Activated B cell treated with CpG ODN at 0.5 μM for 24 hours (primary cell): ENCODE measurements around the gene BPIFB2. TPM values are rescaled to one million over a fixed set of nuclear protein-coding genes. Genes with fewer than 3 reads are reported as not detected.

ENCODE experiments used
- ATAC-seq: fragments of 200-7000 bp; cut with Tn5 transposase; one replicate; pipeline ENCODE4 v1.10.0; 2021; ENCODE audit warnings: low read depth, mild to moderate bottlenecking, moderate library complexity
- CTCF ChIA-PET: fragments of 350-600 bp; sonication (Branson Sonifier 250); formaldehyde crosslinking; loops from one replicate; lab custom pipeline; 2021; ENCODE audit warnings: antibody characterized with exemption; lab: Charles Lee
- POLR2A ChIA-PET: fragments of 350-600 bp; sonication (Branson Sonifier 250); formaldehyde crosslinking; loops from one replicate; lab custom pipeline; 2021; ENCODE audit warnings: antibody characterized with exemption; lab: Charles Lee
- DNase-seq: peaks from one replicate; pipeline ENCODE4 v3.0.0; 2022
- H3K27ac Mint-ChIP-seq: one replicate; pipeline ENCODE4 v1.8.0; 2020; ENCODE audit warnings: mixed read lengths
- H3K27me3 Mint-ChIP-seq: one replicate; pipeline ENCODE4 v1.8.0; 2021; ENCODE audit warnings: mixed read lengths
- H3K36me3 Mint-ChIP-seq: one replicate; pipeline ENCODE4 v1.8.0; 2021; ENCODE audit warnings: low read depth, mixed read lengths
- H3K4me1 Mint-ChIP-seq: one replicate; pipeline ENCODE4 v1.8.0; 2021; ENCODE audit warnings: mixed read lengths
- H3K4me3 Mint-ChIP-seq: one replicate; pipeline ENCODE4 v1.8.0; 2020; ENCODE audit warnings: mild to moderate bottlenecking, mixed read lengths
- H3K9me3 Mint-ChIP-seq: one replicate; pipeline ENCODE4 v1.8.0; 2020; ENCODE audit warnings: mixed read lengths
- intact Hi-C: fragments of 100-400 bp; cut with micrococcal nuclease; formaldehyde crosslinking; loops from one replicate; pipeline ENCODE4 v1.15.1; 2024
- total RNA-seq: library from RNA; stranded (reverse); gene quantifications from 2 replicates; pipeline ENCODE4 v1.2.3, GENCODE V29; 2022
- TF ChIP-seq, protein P1 (sequence below): fragments of 200-600 bp; IDR thresholded peaks from one replicate; pipeline ENCODE4 v1.8.0; 2022; ENCODE audit warnings: antibody characterized with exemption, mild to moderate bottlenecking

Gene BPIFB2
- total RNA-seq, 1 donor from 2014 or later, result not detected

- no peak for ATAC-seq
- TF ChIP-seq, protein P1, sequence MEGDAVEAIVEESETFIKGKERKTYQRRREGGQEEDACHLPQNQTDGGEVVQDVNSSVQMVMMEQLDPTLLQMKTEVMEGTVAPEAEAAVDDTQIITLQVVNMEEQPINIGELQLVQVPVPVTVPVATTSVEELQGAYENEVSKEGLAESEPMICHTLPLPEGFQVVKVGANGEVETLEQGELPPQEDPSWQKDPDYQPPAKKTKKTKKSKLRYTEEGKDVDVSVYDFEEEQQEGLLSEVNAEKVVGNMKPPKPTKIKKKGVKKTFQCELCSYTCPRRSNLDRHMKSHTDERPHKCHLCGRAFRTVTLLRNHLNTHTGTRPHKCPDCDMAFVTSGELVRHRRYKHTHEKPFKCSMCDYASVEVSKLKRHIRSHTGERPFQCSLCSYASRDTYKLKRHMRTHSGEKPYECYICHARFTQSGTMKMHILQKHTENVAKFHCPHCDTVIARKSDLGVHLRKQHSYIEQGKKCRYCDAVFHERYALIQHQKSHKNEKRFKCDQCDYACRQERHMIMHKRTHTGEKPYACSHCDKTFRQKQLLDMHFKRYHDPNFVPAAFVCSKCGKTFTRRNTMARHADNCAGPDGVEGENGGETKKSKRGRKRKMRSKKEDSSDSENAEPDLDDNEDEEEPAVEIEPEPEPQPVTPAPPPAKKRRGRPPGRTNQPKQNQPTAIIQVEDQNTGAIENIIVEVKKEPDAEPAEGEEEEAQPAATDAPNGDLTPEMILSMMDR, result no peak
- Mint-ChIP-seq H3K27me3 (no peaks in the 10 kb centered on the region), H3K27ac (no peak overlapping the region), H3K9me3 (no peaks in the 10 kb centered on the region), H3K36me3 (no peaks in the 10 kb centered on the region), H3K4me1 (no peaks in the 10 kb centered on the region), H3K4me3 (no peak overlapping the region)
- ChIA-PET CTCF (no interaction called here), POLR2A (no interaction called here)
- no peak for DNase-seq
- intact Hi-C loops, result no loop called here
Observed at GRCh38 chr20:33059741-33060390, 52.4 kb downstream of the BPIFB2 start.

DNA sequence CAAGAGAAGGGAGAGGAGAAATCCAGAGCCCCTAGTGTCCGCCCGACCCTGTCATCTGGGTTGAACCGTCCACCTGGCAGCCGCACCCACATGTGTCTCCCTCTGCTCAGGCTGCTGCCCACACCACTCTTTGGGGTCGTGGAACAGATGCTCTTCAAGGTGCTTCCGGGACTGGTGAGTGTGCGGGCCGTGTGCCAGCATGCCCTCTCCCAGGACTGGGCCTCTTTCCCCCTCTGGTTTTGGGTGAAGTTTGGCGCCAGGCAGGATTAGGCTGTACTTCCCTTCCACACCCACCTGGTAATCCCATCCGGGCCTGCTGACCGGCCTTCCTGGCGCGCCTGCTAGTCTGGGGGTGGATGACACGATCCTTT lies 54.1 kb downstream of the BPIFB2 start:
- CTCF ChIA-PET, result no interaction called here
- H3K36me3 Mint-ChIP-seq, result no peaks in the 10 kb centered on the region
- no peaks in the 10 kb centered on the region for H3K27me3 Mint-ChIP-seq
- no peaks in the 10 kb centered on the region for H3K4me1 Mint-ChIP-seq
- no peak overlapping the region for H3K27ac Mint-ChIP-seq
- H3K9me3 Mint-ChIP-seq, result no peaks in the 10 kb centered on the region
- TF ChIP-seq, protein P1, result no peak
- ATAC-seq, result no peak
- POLR2A ChIA-PET, result no interaction called here
- no peak overlapping the region for H3K4me3 Mint-ChIP-seq
- DNase-seq, result no peak
- intact Hi-C loops, result no loop called here

- Mint-ChIP-seq H3K27ac (no peak overlapping the region), H3K9me3 (no peaks in the 10 kb centered on the region), H3K4me3 (no peak overlapping the region), H3K4me1 (no peaks in the 10 kb centered on the region), H3K36me3 (no peaks in the 10 kb centered on the region), H3K27me3 (no peaks in the 10 kb centered on the region)
- POLR2A ChIA-PET, result no interaction called here
- intact Hi-C loops, result no loop called here
- CTCF ChIA-PET, result no interaction called here
- no peak for DNase-seq
- no peak for ATAC-seq
- TF ChIP-seq, protein P1, result no peak
Observed at GRCh38 chr20:33062105-33062824, 54.8 kb downstream of the BPIFB2 start.

GRCh38 chr20:33062825-33063149 lies 55.3 kb downstream of the BPIFB2 start:
- H3K9me3 Mint-ChIP-seq, result no peaks in the 10 kb centered on the region
- no peak overlapping the region for H3K4me3 Mint-ChIP-seq
- DNase-seq (no peak), ATAC-seq (no peak)
- intact Hi-C loops, result no loop called here
- H3K27me3 Mint-ChIP-seq, result no peaks in the 10 kb centered on the region
- no peak overlapping the region for H3K27ac Mint-ChIP-seq
- ChIA-PET CTCF (no interaction called here), POLR2A (no interaction called here)
- H3K4me1 Mint-ChIP-seq, result no peaks in the 10 kb centered on the region
- H3K36me3 Mint-ChIP-seq, result no peaks in the 10 kb centered on the region
- TF ChIP-seq, protein P1, result no peak

- no peak for DNase-seq
- Mint-ChIP-seq H3K36me3 (no peaks in the 10 kb centered on the region), H3K27me3 (no peaks in the 10 kb centered on the region), H3K27ac (no peak overlapping the region), H3K9me3 (no peaks in the 10 kb centered on the region), H3K4me1 (no peaks in the 10 kb centered on the region), H3K4me3 (no peak overlapping the region)
- TF ChIP-seq, protein P1, result no peak
- ATAC-seq, result no peak
- CTCF ChIA-PET, result no interaction called here
- intact Hi-C loops, result no loop called here
- POLR2A ChIA-PET, result no interaction called here
Observed at GRCh38 chr20:33063271-33063670, 55.8 kb downstream of the BPIFB2 start.
